Psoas muscle (tissue), 8 donors: Measurements from ENCODE around the gene PTPRCAP. TPM values are rescaled to one million over a fixed set of nuclear protein-coding genes. Genes with fewer than 3 reads are reported as not detected.
"Not testable (repeated sequence)": the region's sequence is repeated elsewhere in the genome, so short reads cannot be mapped to it uniquely, and the experiment has no call there.

Experiments used
- ATAC-seq, 4 donors: fragments of 200-7000 bp; cut with Tn5 transposase; one replicate each; pipeline ENCODE4 v1.9.1; 2020; ENCODE audit warnings: moderate library complexity in 3 of 4, mild to moderate bottlenecking in 2 of 4
- DNase-seq, 2 donors: peaks; one replicate each; pipeline ENCODE4 v3.0.0-alpha.2; 2020
- H3K27ac ChIP-seq: fragments of 200-600 bp; one replicate; pipeline ENCODE4 v1.8.0; 2022
- H3K27me3 ChIP-seq, 3 donors: fragments of 200-600 bp in 1 of 3; one replicate each; pipeline versions ENCODE4 v1.6.1 to v1.8.0; 2013 to 2022; ENCODE audit warnings: low read length in 2 of 3, mild to moderate bottlenecking in 2 of 3, moderate library complexity in 1 of 3; ENCODE audit not compliant: insufficient read depth in 3 of 3
- H3K36me3 ChIP-seq, 2 donors: fragments of 200-600 bp in 1 of 2; one replicate each; pipeline versions ENCODE4 v1.6.1 to v1.8.0; 2013 to 2022; ENCODE audit warnings: low read depth in 1 of 2, mild to moderate bottlenecking in 1 of 2, moderate library complexity in 1 of 2; ENCODE audit not compliant: insufficient read depth in 1 of 2
- H3K4me1 ChIP-seq: fragments of 200-600 bp; one replicate; pipeline ENCODE4 v1.8.0; 2022
- H3K4me3 ChIP-seq: fragments of 200-600 bp; one replicate; pipeline ENCODE4 v1.8.0; 2022; ENCODE audit warnings: mild to moderate bottlenecking
- H3K9me3 ChIP-seq: fragments of 200-600 bp; one replicate; pipeline ENCODE4 v1.8.0; 2022
- CTCF ChIP-seq: fragments of 200-600 bp; IDR thresholded peaks from one replicate; pipeline ENCODE4 v1.8.0; 2022; ENCODE audit warnings: antibody characterized with exemption
- WGBS, 3 donors: extraction: QIAGEN DNeasy Blood & Tissue Kit; methylation state at CpG; one replicate each; pipeline versions ENCODE4 v1.1.6 to v1.1.7; 2013; 5-methylcytosine and 5-hydroxymethylcytosine counted together
- intact Hi-C, 2 donors: fragments of 100-400 bp; cut with DNase I; formaldehyde crosslinking; loops; one replicate each; pipeline versions ENCODE4 v1.11.0 to v1.14.2; 2022
- polyA plus RNA-seq, 3 donors: library from polyadenylated mRNA; stranded (reverse); fragments of 200-250 nt; gene quantifications; one replicate each; pipeline ENCODE4 v1.2.3, GENCODE V29; 2013
- total RNA-seq, 4 donors: library from RNA; stranded (reverse); fragmentation: NEBNext Ultra II Directional in 2 of 4; extraction: Animal tissue kit (Norgen Biotek cat#: 25700) in 2 of 4; gene quantifications; one replicate each; pipeline versions ENCODE4 v1.2.1 to v1.2.4, GENCODE V29; 2021 to 2023
- donor health status: healthy with polysubstance abuse.
- donor health status: DM: no; HTN: no; CAD: no; lungs with moderate emphysema.
- donor health status: Bipolar disorder and iron deficiency.
- donor health status: healthy.
- donor health status: DM: yes; HTN: yes; CAD: no.
- donor health status: DM: no; HTN: no; CAD: no.
- donor health status: DM: no; HTN: no; CAD: no.
- donor health status: DM: yes; HTN: yes; CAD: no.

The PTPRCAP gene
- total and polyA plus RNA-seq, 7 donors: 0.25 to 1.4 (median 1.0) TPM

GRCh38 chr11:67404515-67405195 is 32.8 kb downstream of the PTPRCAP start:
- Histone ChIP-seq H3K27me3 (peaks cover 0 to 19% (median 4%) of the 10 kb centered on the region in 3 donors), H3K36me3 (peaks cover 0 to 11% of the 10 kb centered on the region in 2 donors), H3K4me3 (no peak overlapping the region), H3K27ac (no peak overlapping the region), H3K9me3 (no peaks in the 10 kb centered on the region), H3K4me1 (peaks cover 16% of the 10 kb centered on the region)
- WGBS, 3 donors: 72 to 80% (median 74%) methylated on average over 13 of the region's 13 CpGs
- no peak for ATAC-seq
- no peak for DNase-seq
- TF ChIP-seq CTCF: no peak
- intact Hi-C loops: loop anchor here (5.0 kb wide), 1 partner anchor 63 kb away; the partner anchor contains the start of gene TMEM134 (in 2 of the 2)

GRCh38 chr11:67403085-67403484 is 34.4 kb downstream of the PTPRCAP start:
- not testable (repeated sequence) for DNase-seq, H3K9me3 ChIP-seq, H3K27me3 ChIP-seq, H3K4me3 ChIP-seq, ATAC-seq
- Histone ChIP-seq H3K27ac (peak overlapping the region; percentile 95), H3K36me3 (peaks cover 0 to 27% of the 10 kb centered on the region in 2 donors), H3K4me1 (peaks cover 29% of the 10 kb centered on the region)
- WGBS, 3 donors: 97 to 98% (median 98%) methylated on average over 9 of the region's 9 CpGs
- intact Hi-C loops: loop anchor here (2.0 to 5.0 kb wide), 2 partner anchors 16 to 64 kb away; partner anchors contain the start of gene TMEM134 (in 2 of the 2)

- not testable (repeated sequence) for H3K9me3 ChIP-seq, H3K27me3 ChIP-seq, DNase-seq, ATAC-seq
- H3K4me1 ChIP-seq: peaks cover 32% of the 10 kb centered on the region
- WGBS, 3 donors: 45 to 53% (median 50%) methylated on average over 19 of the region's 19 CpGs
- intact Hi-C loops: loop anchor here (2.0 to 5.0 kb wide), 2 partner anchors 16 to 65 kb away; partner anchors contain the start of gene TMEM134 (in 2 of the 2)
- H3K4me3 ChIP-seq: peak overlapping the region; percentile 99
- peaks cover 0 to 34% of the 10 kb centered on the region in 2 donors for H3K36me3 ChIP-seq
- peak overlapping the region; percentile 95 for H3K27ac ChIP-seq
These were observed 35.2 kb downstream of the PTPRCAP start for GRCh38 chr11:67402192-67402839.

DNA sequence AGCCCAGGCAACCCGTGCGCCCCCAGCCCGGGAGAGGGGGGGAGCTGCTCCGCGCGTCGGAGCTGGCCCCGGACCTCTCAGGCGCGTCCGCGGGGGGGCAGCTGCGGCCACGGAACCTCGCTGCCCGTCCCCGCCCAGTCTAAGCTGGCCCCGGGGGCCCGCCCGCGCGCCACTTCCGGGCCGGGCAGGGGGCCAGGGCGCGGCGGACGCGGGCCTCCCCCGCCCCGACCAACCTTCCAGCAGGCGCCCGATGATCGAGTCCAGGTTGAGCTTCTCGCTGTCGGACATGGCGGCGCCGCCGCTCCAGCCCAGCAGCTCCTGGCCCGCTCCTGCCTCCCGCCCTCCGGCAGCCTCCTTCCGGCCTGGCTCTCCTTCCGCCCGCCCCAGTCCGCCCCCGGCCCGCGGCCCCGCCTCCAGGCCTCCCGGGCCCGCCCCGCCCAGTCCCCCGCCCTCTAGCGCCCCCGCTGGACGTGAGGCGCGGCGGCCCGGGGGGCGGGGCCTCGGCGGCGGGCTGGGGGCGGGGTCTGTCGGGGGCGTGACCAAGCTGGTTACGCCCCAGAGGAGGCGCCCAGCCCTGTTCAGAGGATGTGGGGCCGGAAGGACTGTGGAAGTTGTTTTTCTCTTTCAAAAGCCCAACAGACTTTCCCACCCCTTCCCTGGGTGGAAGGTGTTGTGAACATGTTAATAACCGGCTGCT is 35.8 kb downstream of the PTPRCAP start, which contains the start of gene PPP1CA:
TSS of gene PPP1CA (minus strand) at position 364 of the 697 bp plus-strand sequence. CDS start at position 288, 76 bp downstream.
- 0 to 1% (median 1%) methylated on average over 40 to 73 of the region's 73 CpGs for WGBS, 3 donors
- peak; percentile 63 for TF ChIP-seq CTCF
- Histone ChIP-seq H3K27ac (peak within 1 kb of the TSS; percentile 95), H3K36me3 (peaks cover 0 to 41% of the 10 kb centered on the region in 2 donors), H3K9me3 (no peaks in the 10 kb centered on the region), H3K27me3 (no peaks in the 10 kb centered on the region), H3K4me3 (peak within 1 kb of the TSS; percentile 99), H3K4me1 (peaks cover 32% of the 10 kb centered on the region)
- ATAC-seq: peak; percentile 89 to 92 (median 92)
- peak; percentile 91 to 96 for DNase-seq
- intact Hi-C loops: loop anchor here (1.0 to 5.0 kb wide), 4 partner anchors 17 to 105 kb away; partner anchors contain the start of gene TMEM134 (in 2 of the 2)

GRCh38 chr11:67400942-67401494 is 36.5 kb downstream of the PTPRCAP start:
- DNase-seq: peak in 1 of 2 donors; percentile 71
- Histone ChIP-seq H3K4me3 (peak overlapping the region; percentile 99), H3K9me3 (no peaks in the 10 kb centered on the region), H3K27me3 (no peaks in the 10 kb centered on the region), H3K36me3 (peaks cover 0 to 47% of the 10 kb centered on the region in 2 donors), H3K4me1 (peaks cover 32% of the 10 kb centered on the region), H3K27ac (peak overlapping the region; percentile 95)
- ATAC-seq: peak in 3 of 4 donors; percentile 11 to 29 (median 14)
- intact Hi-C loops: loop anchor here (1.0 to 5.0 kb wide), 3 partner anchors 66 to 106 kb away; partner anchors contain the start of gene TMEM134 (in 2 of the 2)
- no peak for TF ChIP-seq CTCF
- 3 to 5% (median 3%) methylated on average over 16 to 27 of the region's 27 CpGs for WGBS, 3 donors
